Stimulated activated naive CD8-positive, alpha-beta T cell treated with anti-CD3 and anti-CD28 coated beads, Interleukin-15, Interleukin-2, amounts not matched to agents 100 ng/mL and 50 ng/mL, for 24 hours (primary cell): ENCODE measurements around the gene NRG2.

Source experiments
- H3K27ac Mint-ChIP-seq: one replicate; pipeline ENCODE4 v1.8.0; 2021; ENCODE audit warnings: mild to moderate bottlenecking, mixed read lengths
- H3K27me3 Mint-ChIP-seq: one replicate; pipeline ENCODE4 v1.8.0; 2021; ENCODE audit warnings: mixed read lengths
- H3K36me3 Mint-ChIP-seq: one replicate; pipeline ENCODE4 v1.8.0; 2021; ENCODE audit warnings: low read depth, mixed read lengths
- H3K4me1 Mint-ChIP-seq: one replicate; pipeline ENCODE4 v1.8.0; 2021; ENCODE audit warnings: low read depth, mixed read lengths
- H3K4me3 Mint-ChIP-seq: one replicate; pipeline ENCODE4 v1.8.0; 2021; ENCODE audit warnings: mild to moderate bottlenecking, mixed read lengths
- H3K9me3 Mint-ChIP-seq: one replicate; pipeline ENCODE4 v1.8.0; 2021; ENCODE audit warnings: mixed read lengths

Gene NRG2

GRCh38 chr5:140027807-140028206 lies 15.3 kb downstream of the NRG2 start:
- Mint-ChIP-seq H3K27ac (no peak overlapping the region), H3K36me3 (no peaks in the 10 kb centered on the region), H3K9me3 (no peaks in the 10 kb centered on the region), H3K4me1 (no peaks in the 10 kb centered on the region), H3K27me3 (peaks cover 50% of the 10 kb centered on the region), H3K4me3 (no peak overlapping the region)

GRCh38 chr5:140025736-140026135 lies 17.4 kb downstream of the NRG2 start:
- H3K9me3 Mint-ChIP-seq, result no peaks in the 10 kb centered on the region
- H3K4me1 Mint-ChIP-seq, result no peaks in the 10 kb centered on the region
- H3K36me3 Mint-ChIP-seq, result no peaks in the 10 kb centered on the region
- no peak overlapping the region for H3K4me3 Mint-ChIP-seq
- H3K27ac Mint-ChIP-seq, result no peak overlapping the region
- peaks cover 31% of the 10 kb centered on the region for H3K27me3 Mint-ChIP-seq

- peaks cover 30% of the 10 kb centered on the region for H3K27me3 Mint-ChIP-seq
- H3K4me3 Mint-ChIP-seq, result no peak overlapping the region
- no peaks in the 10 kb centered on the region for H3K36me3 Mint-ChIP-seq
- no peaks in the 10 kb centered on the region for H3K4me1 Mint-ChIP-seq
- H3K9me3 Mint-ChIP-seq, result no peaks in the 10 kb centered on the region
- H3K27ac Mint-ChIP-seq, result no peak overlapping the region
Observed at GRCh38 chr5:140024928-140025327, 18.2 kb downstream of the NRG2 start.

GRCh38 chr5:140023611-140024191 lies 19.4 kb downstream of the NRG2 start:
- Mint-ChIP-seq H3K27me3 (peaks cover 27% of the 10 kb centered on the region), H3K27ac (no peak overlapping the region), H3K9me3 (no peaks in the 10 kb centered on the region), H3K4me3 (no peak overlapping the region), H3K36me3 (no peaks in the 10 kb centered on the region), H3K4me1 (no peaks in the 10 kb centered on the region)

- H3K9me3 Mint-ChIP-seq, result no peaks in the 10 kb centered on the region
Observed at GRCh38 chr5:140020601-140021177, 22.4 kb downstream of the NRG2 start.

GRCh38 chr5:140018920-140019644 lies 24.0 kb downstream of the NRG2 start:
- Mint-ChIP-seq H3K9me3 (no peaks in the 10 kb centered on the region), H3K4me3 (no peak overlapping the region), H3K4me1 (no peaks in the 10 kb centered on the region), H3K36me3 (no peaks in the 10 kb centered on the region), H3K27ac (no peak overlapping the region), H3K27me3 (peaks cover 8% of the 10 kb centered on the region)

More at GRCh38 chr5:140020601-140021177, 22.4 kb downstream of the NRG2 start:
- Mint-ChIP-seq H3K4me1 (no peaks in the 10 kb centered on the region), H3K27me3 (peaks cover 17% of the 10 kb centered on the region), H3K4me3 (no peak overlapping the region), H3K27ac (no peak overlapping the region), H3K36me3 (no peaks in the 10 kb centered on the region)

- Mint-ChIP-seq H3K4me3 (no peak overlapping the region), H3K27ac (no peak overlapping the region), H3K9me3 (no peaks in the 10 kb centered on the region), H3K36me3 (no peaks in the 10 kb centered on the region), H3K4me1 (no peaks in the 10 kb centered on the region), H3K27me3 (peaks cover 8% of the 10 kb centered on the region)
Observed at GRCh38 chr5:140018517-140018916, 24.6 kb downstream of the NRG2 start.

DNA sequence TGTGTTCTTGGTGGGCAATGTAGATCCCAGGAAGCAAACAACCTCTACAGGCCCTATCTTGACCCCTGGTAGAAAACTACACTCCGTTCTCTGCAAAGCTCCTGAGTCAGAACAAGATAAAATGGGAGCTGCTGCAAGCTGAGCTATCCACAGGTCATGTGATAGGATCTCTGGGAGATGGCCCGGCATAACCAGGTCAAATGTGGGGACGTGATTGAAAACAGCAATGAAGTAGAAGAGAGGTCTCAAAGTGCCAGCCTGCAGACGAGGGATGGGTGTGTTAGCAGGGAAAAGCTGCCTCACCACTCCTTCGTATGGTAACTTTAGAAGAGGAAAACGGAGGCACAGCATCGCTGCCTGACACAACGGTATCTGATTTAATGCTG lies 25.0 kb downstream of the NRG2 start:
- Mint-ChIP-seq H3K4me3 (no peak overlapping the region), H3K4me1 (no peaks in the 10 kb centered on the region), H3K9me3 (no peaks in the 10 kb centered on the region), H3K36me3 (no peaks in the 10 kb centered on the region), H3K27me3 (peaks cover 8% of the 10 kb centered on the region), H3K27ac (no peak overlapping the region)

GRCh38 chr5:140017397-140018095 lies 25.6 kb downstream of the NRG2 start:
- Mint-ChIP-seq H3K27me3 (peaks cover 8% of the 10 kb centered on the region), H3K36me3 (no peaks in the 10 kb centered on the region), H3K27ac (no peak overlapping the region), H3K4me1 (no peaks in the 10 kb centered on the region), H3K9me3 (no peaks in the 10 kb centered on the region), H3K4me3 (no peak overlapping the region)

DNA sequence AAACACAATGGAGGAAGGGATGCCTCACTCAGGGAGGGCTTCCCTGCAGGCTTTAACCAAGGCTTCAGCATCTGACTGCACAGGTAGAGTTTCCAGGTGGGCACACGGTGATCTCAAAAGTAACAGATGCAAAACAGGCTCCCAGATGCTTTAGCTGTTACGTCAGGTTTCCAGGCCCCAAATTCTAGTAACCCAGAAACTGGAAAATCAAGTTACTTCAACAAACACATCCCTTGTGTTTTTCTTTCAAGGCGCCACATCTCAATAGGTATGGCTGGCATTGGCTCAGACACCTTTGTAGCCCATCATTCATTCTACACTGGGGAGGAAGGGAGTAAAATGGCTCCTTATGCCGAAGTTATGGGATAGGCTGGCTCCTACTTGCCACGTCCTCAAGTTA lies 27.4 kb downstream of the NRG2 start:
- Mint-ChIP-seq H3K27me3 (peaks cover 8% of the 10 kb centered on the region), H3K4me3 (no peak overlapping the region), H3K9me3 (no peaks in the 10 kb centered on the region), H3K27ac (no peak overlapping the region), H3K4me1 (no peaks in the 10 kb centered on the region), H3K36me3 (no peaks in the 10 kb centered on the region)

- Mint-ChIP-seq H3K4me1 (no peaks in the 10 kb centered on the region), H3K36me3 (no peaks in the 10 kb centered on the region), H3K27ac (no peak overlapping the region), H3K27me3 (peaks cover 5% of the 10 kb centered on the region), H3K4me3 (no peak overlapping the region), H3K9me3 (no peaks in the 10 kb centered on the region)
Observed at GRCh38 chr5:140014751-140015150, 28.3 kb downstream of the NRG2 start.

DNA sequence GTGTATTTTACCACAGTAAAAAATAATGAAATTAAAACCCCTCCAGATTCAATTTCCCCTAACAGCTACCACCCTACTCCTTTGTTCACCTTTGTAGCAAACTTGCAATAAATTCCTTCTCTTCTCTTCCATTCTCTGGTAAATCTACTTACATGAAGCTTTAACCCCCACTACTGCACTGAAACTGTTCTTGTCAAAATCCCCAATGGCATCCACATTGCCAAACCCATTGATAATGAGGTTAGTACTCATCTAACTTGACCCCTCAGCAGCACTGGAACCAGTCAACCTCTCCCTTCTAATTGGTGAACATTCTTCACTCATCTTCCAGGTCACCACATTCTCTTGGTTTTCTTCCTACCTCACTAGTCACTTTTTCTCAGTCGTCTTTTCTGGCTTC lies 29.6 kb downstream of the NRG2 start:
- Mint-ChIP-seq H3K27me3 (peaks cover 5% of the 10 kb centered on the region), H3K4me3 (no peak overlapping the region), H3K27ac (no peak overlapping the region), H3K36me3 (no peaks in the 10 kb centered on the region), H3K9me3 (no peaks in the 10 kb centered on the region), H3K4me1 (no peaks in the 10 kb centered on the region)

GRCh38 chr5:140012443-140012842 lies 30.7 kb downstream of the NRG2 start:
- H3K4me3 Mint-ChIP-seq, result no peak overlapping the region
- H3K9me3 Mint-ChIP-seq, result no peaks in the 10 kb centered on the region
- peaks cover 5% of the 10 kb centered on the region for H3K27me3 Mint-ChIP-seq
- no peaks in the 10 kb centered on the region for H3K4me1 Mint-ChIP-seq
- no peaks in the 10 kb centered on the region for H3K36me3 Mint-ChIP-seq
- no peak overlapping the region for H3K27ac Mint-ChIP-seq

DNA sequence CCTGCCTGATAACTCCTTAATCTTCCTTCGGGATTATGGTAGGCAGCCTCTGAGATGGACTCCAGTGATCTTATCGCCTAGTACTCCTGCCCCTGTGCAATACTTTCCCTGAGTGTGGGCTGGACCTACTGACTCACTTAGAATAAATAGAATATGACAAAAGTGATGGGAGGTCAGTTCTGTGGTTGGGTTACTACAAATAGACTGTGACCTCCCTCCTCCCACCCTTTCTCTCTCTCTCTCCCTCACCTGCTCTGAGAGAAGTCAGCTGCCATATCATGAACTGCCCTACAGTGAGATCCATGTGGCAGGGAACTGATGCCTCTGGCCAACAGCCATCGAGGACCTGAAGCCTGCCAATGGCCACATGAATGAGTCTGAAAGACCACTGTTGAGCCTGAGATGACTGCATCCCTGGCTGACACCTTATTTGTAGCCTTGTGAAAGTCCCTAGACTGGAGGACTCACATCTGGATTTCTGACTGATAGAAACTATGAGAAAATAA lies 31.7 kb downstream of the NRG2 start:
- no peaks in the 10 kb centered on the region for H3K9me3 Mint-ChIP-seq
- peaks cover 13% of the 10 kb centered on the region for H3K27me3 Mint-ChIP-seq
- no peak overlapping the region for H3K27ac Mint-ChIP-seq
- no peak overlapping the region for H3K4me3 Mint-ChIP-seq
- no peaks in the 10 kb centered on the region for H3K4me1 Mint-ChIP-seq
- no peaks in the 10 kb centered on the region for H3K36me3 Mint-ChIP-seq

DNA sequence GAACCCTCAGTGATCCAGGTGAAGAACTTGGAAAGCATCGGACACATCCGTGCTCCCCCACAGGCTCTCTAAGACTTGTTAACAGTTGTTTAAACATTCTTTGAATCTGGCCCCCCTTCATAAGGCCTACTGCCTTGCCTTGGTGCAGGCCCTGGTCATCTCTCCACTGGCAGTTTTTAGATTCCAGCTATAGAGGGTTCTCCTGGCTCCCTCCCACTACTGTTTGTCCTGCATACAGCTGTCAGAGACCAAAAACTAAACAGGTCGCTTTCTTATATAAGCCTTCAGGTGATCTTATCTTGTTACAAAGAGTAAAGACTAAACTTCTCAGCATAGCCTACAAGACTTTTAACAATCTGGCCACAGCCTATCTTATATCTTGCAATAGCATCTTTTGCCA lies 32.3 kb downstream of the NRG2 start:
- Mint-ChIP-seq H3K4me1 (no peaks in the 10 kb centered on the region), H3K36me3 (no peaks in the 10 kb centered on the region), H3K27ac (no peak overlapping the region), H3K9me3 (no peaks in the 10 kb centered on the region), H3K4me3 (no peak overlapping the region), H3K27me3 (peaks cover 15% of the 10 kb centered on the region)
